GM23338 (cell line): ENCODE data around the gene NFKB2. TPM values are rescaled to one million over a fixed set of nuclear protein-coding genes. Genes with fewer than 3 reads are reported as not detected.

Experiments used
- ATAC-seq: fragments of 200-7000 bp; cut with Tn5 transposase; 3 replicates; pipeline ENCODE4 v1.9.1; 2020
- DNase-seq: peaks from one replicate; pipeline ENCODE4 v3.0.0-alpha.2; 2015; ENCODE audit warnings: low spot score
- H2AFZ ChIP-seq: fragments of 200-600 bp; sonication (generic); 2 replicates; pipeline ENCODE4 v1.8.0; 2016; ENCODE audit warnings: antibody characterized with exemption, mild to moderate bottlenecking, moderate library complexity
- H3F3A ChIP-seq: fragments of 200-600 bp; sonication (generic); replicated peaks from 2 replicates; pipeline ENCODE4 v1.8.0; 2017; ENCODE audit warnings: antibody characterized with exemption, mixed run types, low read depth
- H3K27ac ChIP-seq: fragments of 200-600 bp; sonication (generic); 2 replicates; pipeline ENCODE4 v1.6.1; 2016; ENCODE audit warnings: low read depth
- H3K27me3 ChIP-seq: fragments of 200-600 bp; sonication (generic); 2 replicates; pipeline ENCODE4 v1.8.0; 2016; ENCODE audit warnings: mild to moderate bottlenecking, mixed run types, moderate library complexity; ENCODE audit not compliant: insufficient read depth
- H3K36me3 ChIP-seq: fragments of 200-600 bp; sonication (generic); 2 replicates; pipeline ENCODE4 v1.8.0; 2016; ENCODE audit warnings: mild to moderate bottlenecking; ENCODE audit not compliant: insufficient read depth
- H3K4me1 ChIP-seq: fragments of 200-600 bp; sonication (generic); 2 replicates; pipeline ENCODE4 v1.8.0; 2016; ENCODE audit warnings: mild to moderate bottlenecking, moderate library complexity; ENCODE audit not compliant: insufficient read depth
- H3K4me2 ChIP-seq: fragments of 200-600 bp; sonication (generic); 2 replicates; pipeline ENCODE4 v1.7.1; 2017; ENCODE audit warnings: mixed run types
- H3K4me3 ChIP-seq: fragments of 200-600 bp; sonication (generic); 2 replicates; pipeline ENCODE4 v1.6.1; 2016; ENCODE audit warnings: mixed run types
- H3K79me2 ChIP-seq: fragments of 200-600 bp; sonication (generic); replicated peaks from 2 replicates; pipeline ENCODE4 v1.8.0; 2017; ENCODE audit warnings: mild to moderate bottlenecking; ENCODE audit not compliant: insufficient read depth
- H3K9me2 ChIP-seq: fragments of 200-600 bp; sonication (generic); 2 replicates; pipeline ENCODE4 v1.8.0; 2017; ENCODE audit not compliant: insufficient read depth
- H4K20me1 ChIP-seq: fragments of 200-600 bp; sonication (generic); replicated peaks from 2 replicates; pipeline ENCODE4 v1.8.0; 2017; ENCODE audit warnings: mild to moderate bottlenecking; ENCODE audit not compliant: insufficient read depth
- H3K27ac Mint-ChIP-seq: 2 replicates; pipeline ENCODE4 v1.8.0; 2020; ENCODE audit warnings: inconsistent platforms, mild to moderate bottlenecking, moderate library complexity, mixed read lengths
- H3K27me3 Mint-ChIP-seq: 3 replicates; pipeline ENCODE4 v1.8.0; 2022; ENCODE audit warnings: low read depth, mild to moderate bottlenecking, moderate library complexity, mixed read lengths, inconsistent platforms; ENCODE audit not compliant: insufficient read depth, poor library complexity
- H3K36me3 Mint-ChIP-seq: 3 replicates; pipeline ENCODE4 v1.8.0; 2021; ENCODE audit warnings: low read depth, mild to moderate bottlenecking, inconsistent platforms, moderate library complexity, mixed read lengths
- H3K4me1 Mint-ChIP-seq: 3 replicates; pipeline ENCODE4 v1.8.0; 2020; ENCODE audit warnings: mild to moderate bottlenecking, inconsistent platforms, mixed read lengths
- H3K4me3 Mint-ChIP-seq: 3 replicates; pipeline ENCODE4 v1.8.0; 2021; ENCODE audit warnings: moderate library complexity, mild to moderate bottlenecking, inconsistent platforms, mixed read lengths
- H3K9me3 Mint-ChIP-seq: 3 replicates; pipeline ENCODE4 v1.8.0; 2020; ENCODE audit warnings: moderate library complexity, mild to moderate bottlenecking, inconsistent platforms, mixed read lengths
- CREB1 ChIP-seq: fragments of 250-450 bp; sonication (Bioruptor Pico); IDR thresholded peaks from 2 replicates; pipeline ENCODE4 v1.5.0; 2020; ENCODE audit warnings: low read depth, mild to moderate bottlenecking, moderate library complexity
- CTCF ChIP-seq, 2 experiments: fragments of 200-600 bp in 1 of 2; sonication (generic) in 1 of 2; conservative IDR thresholded peaks; 2 replicates each; pipeline versions ENCODE4 v1.5.1 to v1.6.1; 2016 to 2017; ENCODE audit warnings: antibody characterized with exemption in 2 of 2, low read depth in 2 of 2, mild to moderate bottlenecking in 2 of 2, moderate library complexity in 1 of 2
- EZH2 ChIP-seq: fragments of 200-600 bp; sonication (generic); IDR thresholded peaks from one replicate; pipeline ENCODE4 v1.8.0; 2017; ENCODE audit warnings: antibody characterized with exemption, mild to moderate bottlenecking, low read depth; ENCODE audit not compliant: unreplicated experiment
- EZH2phosphoT487 ChIP-seq: fragments of 200-600 bp; sonication (generic); IDR thresholded peaks from one replicate; pipeline ENCODE4 v1.8.1; 2018; ENCODE audit warnings: antibody characterized with exemption; ENCODE audit not compliant: unreplicated experiment
- NANOG ChIP-seq: IDR thresholded peaks from 2 replicates; pipeline ENCODE4 v1.6.1; 2016; ENCODE audit warnings: antibody characterized with exemption, borderline replicate concordance
- ZNF331 ChIP-seq: fragments of 250-450 bp; sonication (Bioruptor Pico); IDR thresholded peaks from 2 replicates; pipeline ENCODE4 v1.5.0; 2020; ENCODE audit warnings: low read depth, mild to moderate bottlenecking, moderate library complexity
- polyA plus RNA-seq: library from polyadenylated mRNA; unstranded; fragments of >200 nt; fragmentation: Nextera tagmentation; extraction: Ambion mirVana; gene quantifications from 2 replicates; pipeline ENCODE4 v1.2.1, GENCODE V29; 2016
- total RNA-seq: library from RNA; depleted of rRNA; stranded (reverse); fragments of >200 nt; shearing (Covaris generic); gene quantifications from 2 replicates; pipeline ENCODE4 v1.2.3, GENCODE V29; 2014
- TF ChIP-seq, protein P1 (sequence below): IDR thresholded peaks from one replicate; pipeline ENCODE4 v1.6.1; 2018; ENCODE audit warnings: antibody characterized with exemption; ENCODE audit not compliant: unreplicated experiment
- TF ChIP-seq, protein P2 (sequence below): IDR thresholded peaks from 2 replicates; pipeline ENCODE4 v1.6.1; 2016; ENCODE audit warnings: antibody characterized with exemption

The NFKB2 gene
- total and polyA plus RNA-seq, 2 experiments from 2014 or later, result 6.8 to 29.4 TPM

- Mint-ChIP-seq H3K4me3 (peak overlapping the region; percentile 62), H3K27ac (no peak overlapping the region), H3K9me3 (no peaks in the 10 kb centered on the region), H3K36me3 (peaks cover 2% of the 10 kb centered on the region; the same call in 1 of the 3 replicates), H3K27me3 (peaks cover 56% of the 10 kb centered on the region), H3K4me1 (peaks cover 31% of the 10 kb centered on the region)
- Histone ChIP-seq H4K20me1 (no peaks in the 10 kb centered on the region), H3K4me1 (peaks cover 16% of the 10 kb centered on the region), H3K79me2 (no peaks in the 10 kb centered on the region), H3K4me2 (peak overlapping the region; percentile 98), H3K27ac (no peak overlapping the region), H3F3A (peaks cover 7% of the 10 kb centered on the region), H2AFZ (no peak overlapping the region), H3K36me3 (no peaks in the 10 kb centered on the region), H3K9me2 (no peaks in the 10 kb centered on the region), H3K27me3 (peaks cover 53% of the 10 kb centered on the region), H3K4me3 (peak overlapping the region; percentile 75)
- peak; percentile 28 for ATAC-seq
- TF ChIP-seq EZH2, result peak; percentile 53
- TF ChIP-seq EZH2phosphoT487, result no peak
- peak; percentile 64 for DNase-seq
These were observed 13.5 kb downstream of the NFKB2 start for GRCh38 chr10:102408728-102409603.

- ATAC-seq (peak; percentile 29), DNase-seq (peak; percentile 64)
- peak overlapping the region; percentile 61 for H3K4me3 Mint-ChIP-seq
- Histone ChIP-seq H3K79me2 (no peaks in the 10 kb centered on the region), H4K20me1 (no peaks in the 10 kb centered on the region), H3K4me2 (peak overlapping the region; percentile 98), H3F3A (peaks cover 7% of the 10 kb centered on the region), H3K36me3 (no peaks in the 10 kb centered on the region), H3K4me3 (peak overlapping the region; percentile 75), H3K4me1 (peaks cover 16% of the 10 kb centered on the region), H3K27me3 (peaks cover 53% of the 10 kb centered on the region), H3K27ac (no peak overlapping the region), H3K9me2 (no peaks in the 10 kb centered on the region), H2AFZ (peak overlapping the region; percentile 94)
- no peak overlapping the region for H3K27ac Mint-ChIP-seq
- peaks cover 2% of the 10 kb centered on the region; the same call in 1 of the 3 replicates for H3K36me3 Mint-ChIP-seq
- TF ChIP-seq EZH2 (peak; percentile 75), EZH2phosphoT487 (no peak)
- H3K4me1 Mint-ChIP-seq, result peaks cover 31% of the 10 kb centered on the region
- H3K9me3 Mint-ChIP-seq, result no peaks in the 10 kb centered on the region
- peaks cover 56% of the 10 kb centered on the region for H3K27me3 Mint-ChIP-seq
These were observed 14.3 kb downstream of the NFKB2 start for GRCh38 chr10:102409604-102410428.

GRCh38 chr10:102410429-102411073, 15.0 kb downstream of the NFKB2 start:
- peak; percentile 39 for ATAC-seq
- H3K4me1 ChIP-seq, result peaks cover 16% of the 10 kb centered on the region
- peaks cover 56% of the 10 kb centered on the region for H3K27me3 Mint-ChIP-seq
- no peaks in the 10 kb centered on the region for H3K9me3 Mint-ChIP-seq
- peak overlapping the region; percentile 94 for H2AFZ ChIP-seq
- peaks cover 7% of the 10 kb centered on the region for H3F3A ChIP-seq
- H3K4me3 ChIP-seq, result peak overlapping the region; percentile 75
- peak; percentile 80 for DNase-seq
- H3K36me3 ChIP-seq, result no peaks in the 10 kb centered on the region
- H3K36me3 Mint-ChIP-seq, result peaks cover 2% of the 10 kb centered on the region; the same call in 1 of the 3 replicates
- H3K4me3 Mint-ChIP-seq, result peak overlapping the region; percentile 61
- H4K20me1 ChIP-seq, result no peaks in the 10 kb centered on the region
- no peak overlapping the region for H3K27ac ChIP-seq
- peaks cover 31% of the 10 kb centered on the region for H3K4me1 Mint-ChIP-seq
- no peaks in the 10 kb centered on the region for H3K9me2 ChIP-seq
- H3K27me3 ChIP-seq, result peaks cover 53% of the 10 kb centered on the region
- H3K4me2 ChIP-seq, result peak overlapping the region; percentile 98
- no peaks in the 10 kb centered on the region for H3K79me2 ChIP-seq
- no peak overlapping the region for H3K27ac Mint-ChIP-seq
- TF ChIP-seq, protein P1, sequence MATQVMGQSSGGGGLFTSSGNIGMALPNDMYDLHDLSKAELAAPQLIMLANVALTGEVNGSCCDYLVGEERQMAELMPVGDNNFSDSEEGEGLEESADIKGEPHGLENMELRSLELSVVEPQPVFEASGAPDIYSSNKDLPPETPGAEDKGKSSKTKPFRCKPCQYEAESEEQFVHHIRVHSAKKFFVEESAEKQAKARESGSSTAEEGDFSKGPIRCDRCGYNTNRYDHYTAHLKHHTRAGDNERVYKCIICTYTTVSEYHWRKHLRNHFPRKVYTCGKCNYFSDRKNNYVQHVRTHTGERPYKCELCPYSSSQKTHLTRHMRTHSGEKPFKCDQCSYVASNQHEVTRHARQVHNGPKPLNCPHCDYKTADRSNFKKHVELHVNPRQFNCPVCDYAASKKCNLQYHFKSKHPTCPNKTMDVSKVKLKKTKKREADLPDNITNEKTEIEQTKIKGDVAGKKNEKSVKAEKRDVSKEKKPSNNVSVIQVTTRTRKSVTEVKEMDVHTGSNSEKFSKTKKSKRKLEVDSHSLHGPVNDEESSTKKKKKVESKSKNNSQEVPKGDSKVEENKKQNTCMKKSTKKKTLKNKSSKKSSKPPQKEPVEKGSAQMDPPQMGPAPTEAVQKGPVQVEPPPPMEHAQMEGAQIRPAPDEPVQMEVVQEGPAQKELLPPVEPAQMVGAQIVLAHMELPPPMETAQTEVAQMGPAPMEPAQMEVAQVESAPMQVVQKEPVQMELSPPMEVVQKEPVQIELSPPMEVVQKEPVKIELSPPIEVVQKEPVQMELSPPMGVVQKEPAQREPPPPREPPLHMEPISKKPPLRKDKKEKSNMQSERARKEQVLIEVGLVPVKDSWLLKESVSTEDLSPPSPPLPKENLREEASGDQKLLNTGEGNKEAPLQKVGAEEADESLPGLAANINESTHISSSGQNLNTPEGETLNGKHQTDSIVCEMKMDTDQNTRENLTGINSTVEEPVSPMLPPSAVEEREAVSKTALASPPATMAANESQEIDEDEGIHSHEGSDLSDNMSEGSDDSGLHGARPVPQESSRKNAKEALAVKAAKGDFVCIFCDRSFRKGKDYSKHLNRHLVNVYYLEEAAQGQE, result peak; percentile 17
- no peak for TF ChIP-seq ZNF331 (CRISPR knock-in tag)
- TF ChIP-seq NANOG, result no peak
- TF ChIP-seq CTCF (conservative IDR thresholded peaks at IDR 0.05; ENCODE audit: low read depth in 2 of 2), result no peak
- TF ChIP-seq, protein P2, sequence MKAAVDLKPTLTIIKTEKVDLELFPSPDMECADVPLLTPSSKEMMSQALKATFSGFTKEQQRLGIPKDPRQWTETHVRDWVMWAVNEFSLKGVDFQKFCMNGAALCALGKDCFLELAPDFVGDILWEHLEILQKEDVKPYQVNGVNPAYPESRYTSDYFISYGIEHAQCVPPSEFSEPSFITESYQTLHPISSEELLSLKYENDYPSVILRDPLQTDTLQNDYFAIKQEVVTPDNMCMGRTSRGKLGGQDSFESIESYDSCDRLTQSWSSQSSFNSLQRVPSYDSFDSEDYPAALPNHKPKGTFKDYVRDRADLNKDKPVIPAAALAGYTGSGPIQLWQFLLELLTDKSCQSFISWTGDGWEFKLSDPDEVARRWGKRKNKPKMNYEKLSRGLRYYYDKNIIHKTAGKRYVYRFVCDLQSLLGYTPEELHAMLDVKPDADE, result no peak
- TF ChIP-seq CREB1 (CRISPR knock-in tag), result no peak
